Activated CD4-positive, alpha-beta T cell treated with anti-CD3 and anti-CD28 coated beads, Interleukin-2, amount 50 U/mL, for 4 hours (primary cell): ENCODE data around the gene CFAP46.
"Not testable (repeated sequence)": the region's sequence is repeated elsewhere in the genome, so short reads cannot be mapped to it uniquely, and the experiment has no call there.

Experiments
- DNase-seq, 2 experiments: peaks; one replicate each; pipeline ENCODE4 v3.0.0-alpha.2; 2020

The CFAP46 gene

GRCh38 chr10:132840698-132841614 lies 101.4 kb downstream of the CFAP46 start:
- DNase-seq = no peak

DNA sequence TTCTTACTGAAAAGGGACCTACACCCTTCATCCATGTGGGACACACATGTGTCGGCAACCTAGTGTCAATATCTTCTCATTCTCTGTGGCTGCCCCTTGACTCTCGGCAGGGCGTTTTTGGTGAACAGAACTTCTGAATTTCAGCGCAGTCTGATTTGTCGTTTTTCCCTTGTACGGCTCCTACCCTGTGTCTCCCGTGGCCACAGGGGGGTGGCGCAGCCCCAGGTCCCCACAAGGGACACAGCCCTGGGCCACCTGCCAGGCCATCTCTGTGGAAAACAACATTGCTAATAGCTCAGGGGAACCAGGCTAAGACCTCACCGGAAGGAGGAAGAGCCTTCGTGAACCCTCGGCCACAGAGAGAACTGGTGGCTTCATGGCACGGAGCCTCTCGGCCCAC lies 103.3 kb downstream of the CFAP46 start:
- no peak for DNase-seq

GRCh38 chr10:132838346-132838970 lies 103.9 kb downstream of the CFAP46 start:
- DNase-seq = no peak

DNA sequence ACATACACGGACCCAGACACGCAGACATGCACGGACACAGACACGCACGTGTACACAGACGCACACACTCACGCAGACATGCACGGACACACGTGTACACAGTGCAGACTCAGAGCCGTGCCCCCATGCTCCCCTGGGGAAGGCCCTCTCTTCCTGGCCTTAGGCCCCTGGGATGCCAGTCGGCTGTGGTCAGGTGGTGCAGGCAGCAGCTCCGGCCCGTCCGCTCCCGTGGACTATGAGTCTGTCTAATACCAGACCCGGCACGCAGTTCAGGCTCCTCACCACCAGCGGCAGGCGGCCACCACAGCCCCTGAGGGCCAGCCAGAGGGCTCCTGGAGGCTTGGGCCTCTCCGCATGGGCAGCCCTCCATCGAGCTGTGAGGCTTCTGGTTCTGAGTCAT lies 104.5 kb downstream of the CFAP46 start:
- no peak for DNase-seq

- DNase-seq = peak; percentile 15 to 17
Observed at GRCh38 chr10:132836832-132837540, 105.4 kb downstream of the CFAP46 start.

DNA sequence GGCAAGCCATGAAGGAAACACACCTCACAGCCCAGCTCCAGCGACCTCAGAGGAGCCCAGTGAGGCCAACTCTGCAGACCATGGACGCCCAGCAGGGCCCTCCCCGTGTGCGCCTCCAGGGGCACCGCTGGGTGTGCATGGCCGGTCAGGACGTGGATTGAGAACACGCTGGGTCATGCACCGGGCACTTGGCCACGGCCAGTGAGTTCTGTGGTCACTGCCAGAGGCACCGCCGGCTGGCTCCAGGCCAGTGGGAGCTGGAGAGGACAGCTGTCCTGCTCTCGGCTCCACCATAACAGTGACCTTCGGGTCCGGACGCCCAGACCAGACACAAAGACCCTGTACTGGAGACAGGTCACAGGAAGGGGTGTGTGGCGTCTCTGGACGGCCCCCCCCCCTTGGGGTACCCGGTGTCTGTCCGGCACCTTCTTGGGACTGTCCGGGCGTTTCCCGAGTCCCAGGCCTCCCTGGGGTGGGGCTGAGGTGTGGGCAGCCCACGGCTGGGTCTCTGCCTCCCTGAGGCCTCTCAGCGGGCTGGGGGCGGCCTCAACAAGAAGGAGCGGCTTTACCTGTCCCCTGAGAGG lies 106.0 kb downstream of the CFAP46 start:
- DNase-seq = no peak

GRCh38 chr10:132835848-132836233 lies 106.5 kb downstream of the CFAP46 start:
- DNase-seq = no peak

DNA sequence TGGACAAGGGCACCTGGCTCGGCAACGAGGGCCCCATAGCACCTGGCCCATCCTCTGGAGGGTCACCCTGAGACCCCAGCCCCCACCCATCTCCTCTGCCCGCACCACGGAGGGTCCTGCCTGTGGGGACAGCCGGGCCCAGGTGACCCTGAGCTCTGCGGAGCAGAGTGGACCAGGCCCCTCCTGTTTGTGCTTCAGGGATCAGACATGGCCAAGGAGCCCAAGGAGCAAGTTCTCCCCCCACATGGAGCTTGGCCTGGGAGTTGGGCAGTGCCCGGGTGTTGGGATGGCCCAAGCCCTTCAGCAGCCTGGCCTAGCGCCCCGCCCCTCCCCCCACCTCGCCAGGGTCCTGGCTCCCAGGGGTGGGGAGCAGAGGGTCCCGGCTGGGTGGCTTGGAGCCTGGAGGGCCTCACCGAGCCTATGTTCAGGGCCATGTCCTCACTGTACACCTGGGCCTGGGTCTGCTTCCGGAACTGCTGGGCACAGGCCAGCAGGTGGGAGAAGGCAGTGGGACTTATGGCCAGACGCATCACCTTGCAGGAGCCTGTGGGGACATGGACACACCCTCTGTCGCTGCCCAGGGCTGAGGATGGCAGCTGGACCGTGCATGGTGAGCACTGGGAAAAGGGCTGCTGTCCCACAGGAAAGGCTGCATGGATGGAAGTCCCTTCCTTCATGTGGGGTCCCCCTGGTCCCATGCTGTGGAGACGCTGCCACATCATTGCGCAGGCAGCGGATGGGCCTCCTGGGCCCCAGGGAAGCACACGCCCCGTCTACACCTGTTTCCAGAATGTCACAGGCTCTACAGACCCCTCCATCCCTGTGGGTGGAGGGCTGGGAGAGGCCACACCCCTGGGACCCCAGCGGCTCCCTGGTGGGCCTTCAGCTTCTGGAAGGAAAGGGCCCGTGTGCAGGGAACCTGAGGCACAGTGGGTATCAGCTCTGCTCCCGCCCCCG lies 107.2 kb downstream of the CFAP46 start:
- no peak for DNase-seq

DNA sequence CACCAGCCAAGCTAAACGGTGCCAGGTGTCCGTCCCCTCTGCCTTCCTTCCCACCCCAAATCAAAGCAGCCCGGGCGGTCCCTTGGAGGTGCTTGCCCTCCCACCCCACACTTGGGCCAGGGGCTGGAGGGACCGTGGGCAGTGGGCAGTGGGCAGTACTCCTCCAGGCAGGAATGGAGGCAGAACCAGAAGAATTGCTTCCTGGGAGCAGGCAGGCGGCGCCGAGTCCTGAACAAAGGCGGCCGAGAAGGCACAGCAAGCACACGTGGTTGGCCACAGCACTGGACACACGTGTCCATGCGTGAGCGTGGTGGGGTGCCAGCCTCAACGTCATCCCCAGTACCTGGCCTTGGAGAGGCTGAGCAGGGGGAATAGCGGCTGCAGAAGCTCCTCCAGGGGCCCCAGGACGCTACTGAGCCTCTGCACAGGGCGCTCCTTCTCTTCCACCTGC lies 108.0 kb downstream of the CFAP46 start:
- no peak for DNase-seq

- no peak for DNase-seq
Observed at GRCh38 chr10:132833421-132834111, 108.8 kb downstream of the CFAP46 start.

DNA sequence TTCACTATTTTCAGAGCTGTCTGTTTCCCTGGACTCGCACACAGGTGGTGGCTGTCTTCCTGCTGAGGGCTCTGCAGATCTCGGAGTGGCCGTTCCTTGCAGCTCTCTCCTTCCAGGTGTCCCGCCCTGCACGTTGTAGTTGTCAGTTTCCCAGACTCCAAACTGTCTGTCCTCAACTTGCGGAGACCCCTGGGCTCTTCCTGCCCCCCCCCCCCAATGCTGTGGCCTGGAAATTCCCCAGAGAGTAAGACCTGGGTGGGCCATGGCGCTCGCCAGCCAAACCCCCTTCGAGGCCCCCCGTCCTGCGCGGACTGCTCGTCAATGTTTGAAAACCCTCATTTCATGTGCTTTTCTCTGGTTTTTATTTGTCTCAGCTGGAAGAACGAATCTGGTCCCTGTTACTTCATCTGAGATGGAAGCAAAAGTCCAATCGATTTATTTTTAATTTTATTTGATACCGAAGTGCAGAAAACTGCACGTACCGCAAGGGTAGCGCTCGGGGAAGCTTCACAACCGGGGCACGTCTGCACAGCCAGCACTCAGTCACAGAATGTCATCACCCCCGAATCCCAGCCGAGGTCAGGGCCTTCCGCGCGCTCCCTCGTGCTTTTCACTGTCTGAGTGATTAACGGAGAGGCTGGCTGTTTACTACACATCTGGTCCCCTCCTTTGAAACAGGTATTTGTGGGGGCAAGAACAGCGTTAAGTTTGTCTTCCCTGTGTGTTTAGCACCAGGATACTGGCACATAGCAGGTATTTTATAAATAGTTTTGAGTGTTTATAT lies 110.0 kb downstream of the CFAP46 start:
- DNase-seq = no peak

GRCh38 chr10:132829403-132829802 lies 113.0 kb downstream of the CFAP46 start:
- no peak for DNase-seq

GRCh38 chr10:132828681-132829080 lies 113.7 kb downstream of the CFAP46 start:
- DNase-seq = no peak

DNA sequence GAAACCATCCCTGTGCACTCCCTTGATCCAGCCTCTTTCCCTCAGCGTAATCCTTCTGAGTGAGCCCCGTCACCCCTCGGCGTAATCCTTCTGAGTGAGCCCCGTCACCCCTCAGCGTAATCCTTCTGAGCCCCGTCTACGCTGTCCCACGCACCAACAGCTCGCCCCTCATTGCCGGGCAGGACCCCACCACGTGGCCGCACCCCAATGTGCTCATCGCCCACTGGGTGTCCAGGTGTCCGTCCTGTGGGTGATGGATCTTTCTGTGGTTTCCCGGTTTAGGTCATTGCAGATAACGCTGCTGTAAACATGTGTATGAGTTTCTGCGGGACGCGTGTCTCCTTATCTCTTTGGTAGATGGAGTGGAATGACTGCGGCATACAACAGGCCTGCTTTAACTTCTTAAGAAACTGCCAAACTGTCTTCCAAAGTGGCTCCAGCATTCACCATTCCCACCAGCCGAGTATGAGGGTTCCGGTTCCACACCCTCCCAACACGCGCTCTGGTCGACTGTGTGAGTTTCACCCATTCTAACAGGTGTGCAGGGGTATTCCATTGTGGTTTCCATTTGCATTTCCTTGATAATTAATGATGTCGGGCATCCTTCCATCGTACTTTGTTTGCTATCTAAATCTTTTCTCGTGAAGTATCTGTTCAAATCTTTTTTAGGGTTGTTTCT lies 114.4 kb downstream of the CFAP46 start:
- no peak for DNase-seq

- no peak for DNase-seq
Observed at GRCh38 chr10:132827423-132827789, 115.0 kb downstream of the CFAP46 start.

- DNase-seq = no peak
Observed at GRCh38 chr10:132826524-132827422, 115.6 kb downstream of the CFAP46 start.

GRCh38 chr10:132825783-132826523 lies 116.4 kb downstream of the CFAP46 start:
- DNase-seq = not testable (repeated sequence)

- DNase-seq = no peak
Observed at GRCh38 chr10:132820056-132820455, 122.3 kb downstream of the CFAP46 start.
